Psoas muscle (tissue), 8 donors: Measurements from ENCODE around the gene OLFML2B. TPM values are rescaled to one million over a fixed set of nuclear protein-coding genes. Genes with fewer than 3 reads are reported as not detected.

Experiments
- ATAC-seq, 4 donors: fragments of 200-7000 bp; cut with Tn5 transposase; one replicate each; pipeline ENCODE4 v1.9.1; 2020; ENCODE audit warnings: moderate library complexity in 3 of 4, mild to moderate bottlenecking in 2 of 4
- DNase-seq, 2 donors: peaks; one replicate each; pipeline ENCODE4 v3.0.0-alpha.2; 2020
- H3K27ac ChIP-seq: fragments of 200-600 bp; one replicate; pipeline ENCODE4 v1.8.0; 2022
- H3K27me3 ChIP-seq, 3 donors: fragments of 200-600 bp in 1 of 3; one replicate each; pipeline versions ENCODE4 v1.6.1 to v1.8.0; 2013 to 2022; ENCODE audit warnings: low read length in 2 of 3, mild to moderate bottlenecking in 2 of 3, moderate library complexity in 1 of 3; ENCODE audit not compliant: insufficient read depth in 3 of 3
- H3K36me3 ChIP-seq, 2 donors: fragments of 200-600 bp in 1 of 2; one replicate each; pipeline versions ENCODE4 v1.6.1 to v1.8.0; 2013 to 2022; ENCODE audit warnings: low read depth in 1 of 2, mild to moderate bottlenecking in 1 of 2, moderate library complexity in 1 of 2; ENCODE audit not compliant: insufficient read depth in 1 of 2
- H3K4me1 ChIP-seq: fragments of 200-600 bp; one replicate; pipeline ENCODE4 v1.8.0; 2022
- H3K4me3 ChIP-seq: fragments of 200-600 bp; one replicate; pipeline ENCODE4 v1.8.0; 2022; ENCODE audit warnings: mild to moderate bottlenecking
- H3K9me3 ChIP-seq: fragments of 200-600 bp; one replicate; pipeline ENCODE4 v1.8.0; 2022
- WGBS, 3 donors: extraction: QIAGEN DNeasy Blood & Tissue Kit; methylation state at CpG; one replicate each; pipeline versions ENCODE4 v1.1.6 to v1.1.7; 2013; 5-methylcytosine and 5-hydroxymethylcytosine counted together
- intact Hi-C, 2 donors: fragments of 100-400 bp; cut with DNase I; formaldehyde crosslinking; loops; one replicate each; pipeline versions ENCODE4 v1.11.0 to v1.14.2; 2022
- polyA plus RNA-seq, 3 donors: library from polyadenylated mRNA; stranded (reverse); fragments of 200-250 nt; gene quantifications; one replicate each; pipeline ENCODE4 v1.2.3, GENCODE V29; 2013
- total RNA-seq, 4 donors: library from RNA; stranded (reverse); fragmentation: NEBNext Ultra II Directional in 2 of 4; extraction: Animal tissue kit (Norgen Biotek cat#: 25700) in 2 of 4; gene quantifications; one replicate each; pipeline versions ENCODE4 v1.2.1 to v1.2.4, GENCODE V29; 2021 to 2023
- TF ChIP-seq, protein P1 (sequence below): fragments of 200-600 bp; IDR thresholded peaks from one replicate; pipeline ENCODE4 v1.8.0; 2022; ENCODE audit warnings: antibody characterized with exemption
- donor health status: healthy with polysubstance abuse.
- donor health status: DM: no; HTN: no; CAD: no; lungs with moderate emphysema.
- donor health status: Bipolar disorder and iron deficiency.
- donor health status: healthy.
- donor health status: DM: yes; HTN: yes; CAD: no.
- donor health status: DM: no; HTN: no; CAD: no.
- donor health status: DM: no; HTN: no; CAD: no.
- donor health status: DM: yes; HTN: yes; CAD: no.

OLFML2B gene
- total and polyA plus RNA-seq, 7 donors = 1.4 to 9.5 (median 3.8) TPM

GRCh38 chr1:162030759-162031280, 7.2 kb upstream of the OLFML2B start:
- no peak overlapping the region for H3K27ac ChIP-seq
- 97 to 98% (median 98%) methylated on average over 3 of the region's 3 CpGs for WGBS, 3 donors
- DNase-seq (no peak), ATAC-seq (no peak)
- peaks cover 0 to 15% (median 0%) of the 10 kb centered on the region in 3 donors for H3K27me3 ChIP-seq
- TF ChIP-seq, protein P1, sequence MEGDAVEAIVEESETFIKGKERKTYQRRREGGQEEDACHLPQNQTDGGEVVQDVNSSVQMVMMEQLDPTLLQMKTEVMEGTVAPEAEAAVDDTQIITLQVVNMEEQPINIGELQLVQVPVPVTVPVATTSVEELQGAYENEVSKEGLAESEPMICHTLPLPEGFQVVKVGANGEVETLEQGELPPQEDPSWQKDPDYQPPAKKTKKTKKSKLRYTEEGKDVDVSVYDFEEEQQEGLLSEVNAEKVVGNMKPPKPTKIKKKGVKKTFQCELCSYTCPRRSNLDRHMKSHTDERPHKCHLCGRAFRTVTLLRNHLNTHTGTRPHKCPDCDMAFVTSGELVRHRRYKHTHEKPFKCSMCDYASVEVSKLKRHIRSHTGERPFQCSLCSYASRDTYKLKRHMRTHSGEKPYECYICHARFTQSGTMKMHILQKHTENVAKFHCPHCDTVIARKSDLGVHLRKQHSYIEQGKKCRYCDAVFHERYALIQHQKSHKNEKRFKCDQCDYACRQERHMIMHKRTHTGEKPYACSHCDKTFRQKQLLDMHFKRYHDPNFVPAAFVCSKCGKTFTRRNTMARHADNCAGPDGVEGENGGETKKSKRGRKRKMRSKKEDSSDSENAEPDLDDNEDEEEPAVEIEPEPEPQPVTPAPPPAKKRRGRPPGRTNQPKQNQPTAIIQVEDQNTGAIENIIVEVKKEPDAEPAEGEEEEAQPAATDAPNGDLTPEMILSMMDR = no peak
- no peak overlapping the region for H3K4me3 ChIP-seq
- no peaks in the 10 kb centered on the region for H3K9me3 ChIP-seq
- H3K36me3 ChIP-seq = no peaks in the 10 kb centered on the region
- intact Hi-C loops = no loop called here
- H3K4me1 ChIP-seq = peaks cover 8% of the 10 kb centered on the region

GRCh38 chr1:162029157-162029556, 5.5 kb upstream of the OLFML2B start:
- Histone ChIP-seq H3K4me3 (no peak overlapping the region), H3K4me1 (peaks cover 11% of the 10 kb centered on the region), H3K27ac (no peak overlapping the region), H3K36me3 (no peaks in the 10 kb centered on the region), H3K9me3 (no peaks in the 10 kb centered on the region), H3K27me3 (peaks cover 0 to 22% (median 0%) of the 10 kb centered on the region in 3 donors)
- intact Hi-C loops = no loop called here
- 22 to 45% (median 23%) methylated on average over 4 of the region's 4 CpGs for WGBS, 3 donors
- ATAC-seq (no peak), DNase-seq (no peak)
- TF ChIP-seq, protein P1 = no peak

- Histone ChIP-seq H3K9me3 (no peaks in the 10 kb centered on the region), H3K4me3 (no peak overlapping the region), H3K27ac (no peak overlapping the region), H3K4me1 (peaks cover 7% of the 10 kb centered on the region), H3K27me3 (peaks cover 0 to 22% (median 0%) of the 10 kb centered on the region in 3 donors), H3K36me3 (no peaks in the 10 kb centered on the region)
- WGBS, 3 donors = 46 to 53% (median 47%) methylated on average over 6 of the region's 6 CpGs
- intact Hi-C loops = no loop called here
- no peak for DNase-seq
- TF ChIP-seq, protein P1 = no peak
- ATAC-seq = no peak
Measured at GRCh38 chr1:162028726-162029125, 5.1 kb upstream of the OLFML2B start.

DNA sequence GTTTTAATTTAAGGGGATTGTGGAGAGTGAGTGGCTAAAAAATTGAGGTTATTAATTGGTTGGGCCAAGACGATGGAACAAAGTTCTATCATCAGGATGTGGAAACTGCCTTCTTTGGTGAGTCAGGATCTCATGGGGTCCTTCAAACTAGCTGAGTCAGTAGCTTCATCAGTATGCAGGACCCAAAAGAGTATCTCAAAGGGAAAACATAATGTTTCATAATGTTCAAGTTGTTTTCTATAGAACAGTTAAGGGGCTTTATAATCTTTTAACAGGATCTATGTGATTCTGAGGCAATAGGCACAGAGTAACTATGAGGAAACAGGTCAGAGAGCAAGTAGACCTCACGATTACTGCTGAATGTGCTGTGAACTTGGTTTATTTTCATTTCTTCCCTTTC, 3.2 kb upstream of the OLFML2B start:
- TF ChIP-seq, protein P1 = no peak
- peaks cover 6% of the 10 kb centered on the region for H3K4me1 ChIP-seq
- ATAC-seq = no peak
- no peak overlapping the region for H3K4me3 ChIP-seq
- intact Hi-C loops = no loop called here
- no peaks in the 10 kb centered on the region for H3K9me3 ChIP-seq
- H3K36me3 ChIP-seq = no peaks in the 10 kb centered on the region
- peaks cover 0 to 38% (median 3%) of the 10 kb centered on the region in 3 donors for H3K27me3 ChIP-seq
- no peak overlapping the region for H3K27ac ChIP-seq
- DNase-seq = no peak
- 85 to 93% (median 90%) methylated on average over 2 of the region's 2 CpGs for WGBS, 3 donors

- Histone ChIP-seq H3K4me3 (no peak overlapping the region), H3K4me1 (peaks cover 6% of the 10 kb centered on the region), H3K36me3 (no peaks in the 10 kb centered on the region), H3K27me3 (peaks cover 0 to 43% (median 5%) of the 10 kb centered on the region in 3 donors), H3K27ac (no peak overlapping the region), H3K9me3 (no peaks in the 10 kb centered on the region)
- TF ChIP-seq, protein P1 = no peak
- intact Hi-C loops = no loop called here
- DNase-seq (no peak), ATAC-seq (no peak)
- WGBS, 3 donors = 96 to 98% (median 97%) methylated on average over 2 of the region's 2 CpGs
Measured at GRCh38 chr1:162025541-162025940, 1.9 kb upstream of the OLFML2B start.
